OCI-LY1 (cell line): ENCODE results near the gene IL1RAP.
A peak's percentile ranks its signal among the peaks of the same experiment; 100 is the strongest.

Experiments
- H2AFZ ChIP-seq: fragments of 200-600 bp; sonication (generic), shearing (Covaris generic); 2 replicates; pipeline ENCODE4 v1.6.0; 2014; ENCODE audit warnings: antibody characterized with exemption, mild to moderate bottlenecking, low read length
- H3F3A ChIP-seq: fragments of 200-600 bp; sonication (generic), shearing (Covaris generic); 2 replicates; pipeline ENCODE4 v1.6.0; 2014; ENCODE audit warnings: mild to moderate bottlenecking, antibody characterized with exemption, low read length, moderate library complexity; ENCODE audit not compliant: insufficient read depth
- H3K27ac ChIP-seq: fragments of 200-600 bp; sonication (generic); 2 replicates; pipeline ENCODE4 v1.5.1; 2014; ENCODE audit warnings: low read length, mixed run types, mild to moderate bottlenecking, low read depth; ENCODE audit not compliant: poor library complexity, severe bottlenecking
- H3K27me3 ChIP-seq: fragments of 200-600 bp; sonication (generic); 2 replicates; pipeline ENCODE4 v1.6.0; 2014; ENCODE audit warnings: antibody characterized with exemption, mild to moderate bottlenecking, low read length, moderate library complexity; ENCODE audit not compliant: insufficient read depth
- H3K36me3 ChIP-seq: fragments of 200-600 bp; sonication (generic); 2 replicates; pipeline ENCODE4 v1.6.1; 2014; ENCODE audit warnings: mild to moderate bottlenecking, antibody characterized with exemption, low read length, moderate library complexity, mixed read lengths; ENCODE audit not compliant: insufficient read depth
- H3K4me1 ChIP-seq: fragments of 200-600 bp; sonication (generic); 2 replicates; pipeline ENCODE4 v1.5.1; 2014; ENCODE audit warnings: mild to moderate bottlenecking, low read length, moderate library complexity; ENCODE audit not compliant: insufficient read depth, severe bottlenecking
- H3K4me2 ChIP-seq: fragments of 200-600 bp; sonication (generic), shearing (Covaris generic); 2 replicates; pipeline ENCODE4 v1.6.1; 2014; ENCODE audit warnings: low read length
- H3K4me3 ChIP-seq: fragments of 200-600 bp; sonication (generic); 2 replicates; pipeline ENCODE4 v1.5.1; 2014; ENCODE audit warnings: low read length, low read depth, mild to moderate bottlenecking, mixed read lengths; ENCODE audit not compliant: poor library complexity, severe bottlenecking
- H3K79me2 ChIP-seq: fragments of 200-600 bp; shearing (Covaris generic); 2 replicates; pipeline ENCODE4 v1.6.1; 2016; ENCODE audit warnings: mixed run types, low read length, mixed read lengths; ENCODE audit not compliant: insufficient read depth
- H3K9ac ChIP-seq: fragments of 200-600 bp; sonication (generic), shearing (Covaris generic); 2 replicates; pipeline ENCODE4 v1.6.1; 2014; ENCODE audit warnings: mild to moderate bottlenecking, low read length, mixed read lengths
- H3K9me2 ChIP-seq: fragments of 200-600 bp; sonication (generic), shearing (Covaris generic); 2 replicates; pipeline ENCODE4 v1.6.1; 2014; ENCODE audit warnings: low read depth, mild to moderate bottlenecking, low read length, mixed read lengths
- H3K9me3 ChIP-seq: fragments of 200-600 bp; shearing (Covaris generic); 2 replicates; pipeline ENCODE4 v1.6.1; 2014; ENCODE audit warnings: low read length, mixed read lengths
- H4K20me1 ChIP-seq: fragments of 200-600 bp; sonication (generic), shearing (Covaris generic); 2 replicates; pipeline ENCODE4 v1.6.0; 2016; ENCODE audit warnings: mild to moderate bottlenecking, low read length; ENCODE audit not compliant: insufficient read depth
- CTCF ChIP-seq: fragments of 200-600 bp; sonication (generic), shearing (Covaris generic); IDR thresholded peaks from 2 replicates; pipeline ENCODE4 v1.5.1; 2017; ENCODE audit warnings: mild to moderate bottlenecking, antibody characterized with exemption, low read length, moderate library complexity, mixed read lengths
- EZH2 ChIP-seq: fragments of 200-600 bp; sonication (generic), shearing (Covaris generic); IDR thresholded peaks from 2 replicates; pipeline ENCODE4 v1.8.0; 2017; ENCODE audit warnings: borderline replicate concordance, mixed run types, mild to moderate bottlenecking, antibody characterized with exemption, low read length, moderate library complexity, mixed read lengths

The IL1RAP gene

GRCh38 chr3:190608850-190609589 is 95.1 kb downstream of the IL1RAP start:
- no peak overlapping the region for H3K27ac ChIP-seq
- no peaks in the 10 kb centered on the region for H3K9me2 ChIP-seq
- H3K27me3 ChIP-seq, result no peaks in the 10 kb centered on the region
- no peak overlapping the region for H3K4me3 ChIP-seq
- TF ChIP-seq CTCF, result no peak
- TF ChIP-seq EZH2, result no peak
- H3F3A ChIP-seq, result no peaks in the 10 kb centered on the region
- no peak overlapping the region for H2AFZ ChIP-seq
- no peak overlapping the region for H3K4me2 ChIP-seq
- no peaks in the 10 kb centered on the region for H3K36me3 ChIP-seq
- no peaks in the 10 kb centered on the region for H3K79me2 ChIP-seq
- H3K4me1 ChIP-seq, result no peaks in the 10 kb centered on the region
- no peaks in the 10 kb centered on the region for H4K20me1 ChIP-seq
- no peaks in the 10 kb centered on the region for H3K9me3 ChIP-seq
- no peak overlapping the region for H3K9ac ChIP-seq

GRCh38 chr3:190614226-190615059 is 100.6 kb downstream of the IL1RAP start:
- no peak overlapping the region for H3K9ac ChIP-seq
- no peaks in the 10 kb centered on the region for H3K9me2 ChIP-seq
- peaks cover 33% of the 10 kb centered on the region for H3K4me1 ChIP-seq
- H3K9me3 ChIP-seq, result no peaks in the 10 kb centered on the region
- no peak overlapping the region for H3K27ac ChIP-seq
- no peak overlapping the region for H3K4me2 ChIP-seq
- H3F3A ChIP-seq, result no peaks in the 10 kb centered on the region
- no peak overlapping the region for H3K4me3 ChIP-seq
- peak overlapping the region; percentile 53 for H2AFZ ChIP-seq
- H3K79me2 ChIP-seq, result no peaks in the 10 kb centered on the region
- TF ChIP-seq CTCF, result no peak
- no peak for TF ChIP-seq EZH2
- H4K20me1 ChIP-seq, result no peaks in the 10 kb centered on the region
- H3K27me3 ChIP-seq, result no peaks in the 10 kb centered on the region
- H3K36me3 ChIP-seq, result no peaks in the 10 kb centered on the region

- H3K9me2 ChIP-seq, result no peaks in the 10 kb centered on the region
- H3K9ac ChIP-seq, result no peak overlapping the region
- H3F3A ChIP-seq, result no peaks in the 10 kb centered on the region
- no peaks in the 10 kb centered on the region for H3K9me3 ChIP-seq
- no peaks in the 10 kb centered on the region for H3K27me3 ChIP-seq
- no peak overlapping the region for H3K4me3 ChIP-seq
- TF ChIP-seq CTCF (no peak), EZH2 (no peak)
- H3K27ac ChIP-seq, result no peak overlapping the region
- H3K4me2 ChIP-seq, result no peak overlapping the region
- no peaks in the 10 kb centered on the region for H3K36me3 ChIP-seq
- H2AFZ ChIP-seq, result no peak overlapping the region
- H3K4me1 ChIP-seq, result peaks cover 35% of the 10 kb centered on the region
- H3K79me2 ChIP-seq, result no peaks in the 10 kb centered on the region
- H4K20me1 ChIP-seq, result no peaks in the 10 kb centered on the region
Observed at GRCh38 chr3:190615060-190615384, 101.1 kb downstream of the IL1RAP start.
